Activated T-cell treated with anti-CD3 and anti-CD28 coated beads, Interleukin-2, amount 50 U/mL, for 72 hours (primary cell): Measurements from ENCODE around the gene SLC35A1. TPM values are rescaled to one million over a fixed set of nuclear protein-coding genes. Genes with fewer than 3 reads are reported as not detected.
"Not testable (repeated sequence)": the region's sequence is repeated elsewhere in the genome, so short reads cannot be mapped to it uniquely, and the experiment has no call there.

Experiments
- ATAC-seq, 2 donors: fragments of 150-1000 bp; cut with Tn5 transposase; replicated peaks in 1 of 2; 2 replicates each; pipeline ENCODE4 v1.10.0; 2021; ENCODE audit warnings: moderate library complexity in 2 of 2, mild to moderate bottlenecking in 1 of 2
- DNase-seq, 2 donors: peaks; one replicate each; pipeline ENCODE4 v3.0.0; 2021 to 2022; ENCODE audit warnings: mixed read lengths in 1 of 2
- H3K27ac Mint-ChIP-seq: one replicate; pipeline ENCODE4 v1.8.0; 2022; ENCODE audit warnings: mild to moderate bottlenecking, moderate library complexity, mixed read lengths
- H3K27me3 Mint-ChIP-seq: one replicate; pipeline ENCODE4 v1.8.0; 2022; ENCODE audit warnings: low read depth, mixed read lengths
- H3K36me3 Mint-ChIP-seq, 2 donors: one replicate each; pipeline ENCODE4 v1.8.0; 2022; ENCODE audit warnings: mixed read lengths in 2 of 2, mild to moderate bottlenecking in 1 of 2; ENCODE audit not compliant: insufficient read depth in 2 of 2
- H3K4me1 Mint-ChIP-seq: one replicate; pipeline ENCODE4 v1.8.0; 2022; ENCODE audit warnings: low read depth, mixed read lengths
- H3K4me3 Mint-ChIP-seq, 2 donors: one replicate each; pipeline ENCODE4 v1.8.0; 2022; ENCODE audit warnings: mild to moderate bottlenecking in 2 of 2, mixed read lengths in 2 of 2, moderate library complexity in 2 of 2
- H3K9me3 Mint-ChIP-seq, 2 donors: one replicate each; pipeline ENCODE4 v1.8.0; 2022; ENCODE audit warnings: mixed read lengths in 2 of 2
- total RNA-seq, 2 donors: library from RNA; stranded (reverse); gene quantifications; one replicate each; pipeline ENCODE4 v1.2.3, GENCODE V29; 2022

The SLC35A1 gene
- total RNA-seq, 2 donors from 2014 or later, result 12.7 to 14.7 TPM

GRCh38 chr6:87487555-87487954 lies 14.8 kb downstream of the SLC35A1 start:
- no peaks in the 10 kb centered on the region for H3K27me3 Mint-ChIP-seq
- no peaks in the 10 kb centered on the region for H3K9me3 Mint-ChIP-seq
- H3K4me1 Mint-ChIP-seq, result peaks cover 20% of the 10 kb centered on the region
- peak overlapping the region; percentile 54 for H3K27ac Mint-ChIP-seq
- DNase-seq (no peak), ATAC-seq (no peak)
- H3K4me3 Mint-ChIP-seq, result no peak overlapping the region
- H3K36me3 Mint-ChIP-seq, result peaks cover 3 to 5% of the 10 kb centered on the region in 2 donors

GRCh38 chr6:87489326-87489725 lies 16.6 kb downstream of the SLC35A1 start:
- not testable (repeated sequence) for DNase-seq, H3K9me3 Mint-ChIP-seq, H3K4me3 Mint-ChIP-seq, H3K27ac Mint-ChIP-seq, ATAC-seq, H3K27me3 Mint-ChIP-seq, H3K36me3 Mint-ChIP-seq, H3K4me1 Mint-ChIP-seq

- DNase-seq (no peak), ATAC-seq (no peak)
- Mint-ChIP-seq H3K36me3 (peaks cover 0 to 5% of the 10 kb centered on the region in 2 donors), H3K9me3 (no peaks in the 10 kb centered on the region), H3K27ac (no peak overlapping the region), H3K4me3 (no peak overlapping the region), H3K4me1 (no peaks in the 10 kb centered on the region), H3K27me3 (no peaks in the 10 kb centered on the region)
These were observed 22.1 kb downstream of the SLC35A1 start for GRCh38 chr6:87494761-87495422.

GRCh38 chr6:87498048-87498447 lies 25.3 kb downstream of the SLC35A1 start:
- no peak overlapping the region for H3K27ac Mint-ChIP-seq
- H3K27me3 Mint-ChIP-seq, result no peaks in the 10 kb centered on the region
- ATAC-seq (peak in 1 of 2 donors; percentile 35), DNase-seq (no peak)
- H3K9me3 Mint-ChIP-seq, result no peaks in the 10 kb centered on the region
- H3K36me3 Mint-ChIP-seq, result peaks cover 0 to 3% of the 10 kb centered on the region in 2 donors
- no peak overlapping the region for H3K4me3 Mint-ChIP-seq
- no peaks in the 10 kb centered on the region for H3K4me1 Mint-ChIP-seq

GRCh38 chr6:87501809-87502572 lies 29.2 kb downstream of the SLC35A1 start:
- Mint-ChIP-seq H3K9me3 (no peaks in the 10 kb centered on the region), H3K36me3 (peaks cover 5 to 8% of the 10 kb centered on the region in 2 donors), H3K4me3 (no peak overlapping the region), H3K27me3 (no peaks in the 10 kb centered on the region), H3K4me1 (no peaks in the 10 kb centered on the region), H3K27ac (peak overlapping the region; percentile 60)
- DNase-seq (no peak), ATAC-seq (no peak)

- Mint-ChIP-seq H3K4me1 (no peaks in the 10 kb centered on the region), H3K27ac (peak overlapping the region; percentile 47), H3K9me3 (no peaks in the 10 kb centered on the region), H3K36me3 (peaks cover 5 to 8% of the 10 kb centered on the region in 2 donors), H3K4me3 (no peak overlapping the region), H3K27me3 (no peaks in the 10 kb centered on the region)
- no peak for DNase-seq
- no peak for ATAC-seq
These were observed 31.7 kb downstream of the SLC35A1 start for GRCh38 chr6:87504441-87504840.

GRCh38 chr6:87514831-87515230 lies 42.1 kb downstream of the SLC35A1 start:
- H3K4me1 Mint-ChIP-seq, result peaks cover 6% of the 10 kb centered on the region
- no peaks in the 10 kb centered on the region for H3K9me3 Mint-ChIP-seq
- H3K27ac Mint-ChIP-seq, result peak overlapping the region; percentile 77
- peaks cover 2 to 14% of the 10 kb centered on the region in 2 donors for H3K36me3 Mint-ChIP-seq
- H3K4me3 Mint-ChIP-seq, result no peak overlapping the region
- ATAC-seq, result no peak
- H3K27me3 Mint-ChIP-seq, result no peaks in the 10 kb centered on the region
- no peak for DNase-seq

GRCh38 chr6:87518453-87518852 lies 45.7 kb downstream of the SLC35A1 start:
- Mint-ChIP-seq H3K4me1 (peaks cover 6% of the 10 kb centered on the region), H3K4me3 (no peak overlapping the region), H3K27me3 (no peaks in the 10 kb centered on the region), H3K9me3 (no peaks in the 10 kb centered on the region), H3K36me3 (peaks cover 2 to 10% of the 10 kb centered on the region in 2 donors), H3K27ac (no peak overlapping the region)
- no peak for ATAC-seq
- DNase-seq, result no peak

- ATAC-seq (no peak), DNase-seq (no peak)
- peak overlapping the region; percentile 28 for H3K27ac Mint-ChIP-seq
- H3K9me3 Mint-ChIP-seq, result no peaks in the 10 kb centered on the region
- H3K27me3 Mint-ChIP-seq, result no peaks in the 10 kb centered on the region
- peaks cover 0 to 6% of the 10 kb centered on the region in 2 donors for H3K36me3 Mint-ChIP-seq
- H3K4me3 Mint-ChIP-seq, result no peak overlapping the region
- H3K4me1 Mint-ChIP-seq, result no peaks in the 10 kb centered on the region
These were observed 49.9 kb downstream of the SLC35A1 start for GRCh38 chr6:87522686-87523085.

GRCh38 chr6:87529221-87529620 lies 56.4 kb downstream of the SLC35A1 start:
- no peak for ATAC-seq
- peaks cover 5% of the 10 kb centered on the region for H3K4me1 Mint-ChIP-seq
- peaks cover 0 to 16% of the 10 kb centered on the region in 2 donors for H3K36me3 Mint-ChIP-seq
- no peaks in the 10 kb centered on the region for H3K9me3 Mint-ChIP-seq
- no peak overlapping the region for H3K27ac Mint-ChIP-seq
- H3K4me3 Mint-ChIP-seq, result no peak overlapping the region
- H3K27me3 Mint-ChIP-seq, result no peaks in the 10 kb centered on the region
- no peak for DNase-seq

GRCh38 chr6:87534377-87535047 lies 61.7 kb downstream of the SLC35A1 start:
- no peaks in the 10 kb centered on the region for H3K27me3 Mint-ChIP-seq
- peaks cover 6% of the 10 kb centered on the region for H3K4me1 Mint-ChIP-seq
- H3K27ac Mint-ChIP-seq, result no peak overlapping the region
- peaks cover 4 to 6% of the 10 kb centered on the region in 2 donors for H3K36me3 Mint-ChIP-seq
- ATAC-seq (no peak), DNase-seq (no peak)
- H3K4me3 Mint-ChIP-seq, result no peak overlapping the region
- H3K9me3 Mint-ChIP-seq, result no peaks in the 10 kb centered on the region

GRCh38 chr6:87538510-87539260 lies 65.9 kb downstream of the SLC35A1 start:
- ATAC-seq (no peak), DNase-seq (no peak)
- Mint-ChIP-seq H3K4me3 (no peak overlapping the region), H3K27me3 (no peaks in the 10 kb centered on the region), H3K4me1 (peaks cover 6% of the 10 kb centered on the region), H3K9me3 (peaks cover 0 to 2% of the 10 kb centered on the region in 2 donors), H3K36me3 (peaks cover 8 to 16% of the 10 kb centered on the region in 2 donors), H3K27ac (no peak overlapping the region)

- DNase-seq (no peak), ATAC-seq (no peak)
- Mint-ChIP-seq H3K36me3 (peaks cover 12 to 21% of the 10 kb centered on the region in 2 donors), H3K4me1 (peaks cover 2% of the 10 kb centered on the region), H3K27me3 (no peaks in the 10 kb centered on the region), H3K9me3 (peaks cover 0 to 2% of the 10 kb centered on the region in 2 donors), H3K27ac (no peak overlapping the region), H3K4me3 (no peak overlapping the region)
These were observed 66.8 kb downstream of the SLC35A1 start for GRCh38 chr6:87539554-87539953.
